HepG2 (cell line): ENCODE data around the gene POLH. TPM values are rescaled to one million over a fixed set of nuclear protein-coding genes. Genes with fewer than 3 reads are reported as not detected.
A peak's percentile ranks its signal among the peaks of the same experiment; 100 is the strongest.

Source experiments
- CENPT ChIP-seq: sonication (generic); formaldehyde crosslinking; IDR thresholded peaks from 2 replicates; pipeline ENCODE4 v1.8.0; 2022; ENCODE audit warnings: low read depth, mild to moderate bottlenecking, moderate library complexity, missing genetic modification reagents
- DPF2 ChIP-seq: sonication (generic); formaldehyde crosslinking; IDR thresholded peaks from 2 replicates; pipeline ENCODE4 v1.4.0; 2020; ENCODE audit warnings: mild to moderate bottlenecking, low read depth, missing genetic modification reagents, borderline replicate concordance
- KDM3A ChIP-seq: IDR thresholded peaks from 2 replicates; pipeline ENCODE4 v1.6.1; 2018; ENCODE audit warnings: low read depth, missing compliant biosample characterization
- NR2C2 ChIP-seq: sonication (generic); formaldehyde crosslinking; IDR thresholded peaks from 2 replicates; pipeline ENCODE4 v1.4.0; 2020; ENCODE audit warnings: missing genetic modification reagents, mild to moderate bottlenecking, moderate library complexity, borderline replicate concordance
- PAX8 ChIP-seq: sonication (generic); formaldehyde crosslinking; IDR thresholded peaks from 2 replicates; pipeline ENCODE4 v1.8.0; 2022; ENCODE audit warnings: mild to moderate bottlenecking, missing genetic modification reagents, borderline replicate concordance
- PHB2 ChIP-seq: fragments of 450-650 bp; IDR thresholded peaks from 2 replicates; pipeline ENCODE4 v1.6.1; 2018; ENCODE audit not compliant: partially characterized antibody
- RCOR2 ChIP-seq: IDR thresholded peaks from 2 replicates; pipeline ENCODE4 v1.6.1; 2016; ENCODE audit warnings: missing biosample characterization, missing genetic modification reagents
- SMARCC2 ChIP-seq: fragments of 450-650 bp; IDR thresholded peaks from 2 replicates; pipeline ENCODE4 v1.6.1; 2017; ENCODE audit warnings: antibody characterized with exemption, mild to moderate bottlenecking
- STAG1 ChIP-seq: sonication (generic); formaldehyde crosslinking; IDR thresholded peaks from 2 replicates; pipeline ENCODE4 v1.4.0; 2020; ENCODE audit warnings: missing genetic modification reagents
- ZFP1 ChIP-seq: IDR thresholded peaks from 2 replicates; pipeline ENCODE4 v1.6.1; 2016
- ZFP91 ChIP-seq: sonication (generic); formaldehyde crosslinking; IDR thresholded peaks from 2 replicates; pipeline ENCODE4 v1.9.0; 2022; ENCODE audit warnings: missing genetic modification reagents, mild to moderate bottlenecking, borderline replicate concordance
- ZMAT3 ChIP-seq: sonication (generic); formaldehyde crosslinking; conservative IDR thresholded peaks from 2 replicates; pipeline ENCODE4 v1.7.0; 2021; ENCODE audit warnings: missing genetic modification reagents
- ZNF335 ChIP-seq: sonication (generic); formaldehyde crosslinking; IDR thresholded peaks from 2 replicates; pipeline ENCODE4 v1.4.0; 2020; ENCODE audit warnings: missing genetic modification reagents
- ZNF724P ChIP-seq: sonication (generic); formaldehyde crosslinking; IDR thresholded peaks from 2 replicates; pipeline ENCODE4 v1.8.0; 2022; ENCODE audit warnings: missing genetic modification reagents, borderline replicate concordance
- ZNF737 ChIP-seq: sonication (generic); formaldehyde crosslinking; IDR thresholded peaks from 2 replicates; pipeline ENCODE4 v1.5.0; 2020; ENCODE audit warnings: missing genetic modification reagents, mild to moderate bottlenecking, borderline replicate concordance
- ZNF75D ChIP-seq: sonication (generic); formaldehyde crosslinking; IDR thresholded peaks from 2 replicates; pipeline ENCODE4 v1.8.1; 2023; ENCODE audit warnings: missing genetic modification reagents, mild to moderate bottlenecking, borderline replicate concordance
- ZNF850 ChIP-seq: sonication (generic); formaldehyde crosslinking; conservative IDR thresholded peaks from 2 replicates; pipeline ENCODE4 v1.9.0; 2021; ENCODE audit warnings: mild to moderate bottlenecking, missing genetic modification reagents
- polyA plus RNA-seq, 8 experiments: library from polyadenylated mRNA; depleted of rRNA in 3 of 8; stranded (reverse) in 7 of 8; unstranded in 1 of 8; fragments of >200 nt; fragmentation: Illumina TruSeq in 4 of 8; extraction: Trizol in 4 of 8; gene quantifications; 2 replicates each; pipeline versions ENCODE4 v1.2.1 to v1.2.3, GENCODE V29; 2011 to 2016; ENCODE audit warnings: low read depth in 4 of 8, missing spikeins in 1 of 8, mixed read lengths in 1 of 8; ENCODE audit not compliant: insufficient read depth in 1 of 8
- total RNA-seq, 5 experiments: library from RNA; depleted of rRNA; stranded (reverse); fragments of >200 nt; fragmentation: Illumina TruSeq; extraction: Trizol; gene quantifications; 2 replicates each; pipeline ENCODE4 v1.2.3, GENCODE V29; 2016; ENCODE audit warnings: low read depth in 1 of 5
- TF ChIP-seq, protein P1 (sequence below): sonication (generic); formaldehyde crosslinking; IDR thresholded peaks from 2 replicates; pipeline ENCODE4 v1.4.0; 2020; ENCODE audit warnings: mild to moderate bottlenecking, missing genetic modification reagents, borderline replicate concordance
- TF ChIP-seq, protein P2 (sequence below): sonication (generic); formaldehyde crosslinking; IDR thresholded peaks from 2 replicates; pipeline ENCODE4 v1.5.0; 2020; ENCODE audit warnings: missing genetic modification reagents, mild to moderate bottlenecking, borderline replicate concordance
- TF ChIP-seq, protein P3 (sequence below): sonication (generic); formaldehyde crosslinking; IDR thresholded peaks from 2 replicates; pipeline ENCODE4 v1.4.0; 2020; ENCODE audit warnings: mild to moderate bottlenecking, missing genetic modification reagents

The POLH gene
- total and polyA plus RNA-seq, 2 of the 13 experiments (the other 11 are each of a cell fraction or from before 2014, with no cell fraction given): 11.6 to 25.0 TPM

DNA sequence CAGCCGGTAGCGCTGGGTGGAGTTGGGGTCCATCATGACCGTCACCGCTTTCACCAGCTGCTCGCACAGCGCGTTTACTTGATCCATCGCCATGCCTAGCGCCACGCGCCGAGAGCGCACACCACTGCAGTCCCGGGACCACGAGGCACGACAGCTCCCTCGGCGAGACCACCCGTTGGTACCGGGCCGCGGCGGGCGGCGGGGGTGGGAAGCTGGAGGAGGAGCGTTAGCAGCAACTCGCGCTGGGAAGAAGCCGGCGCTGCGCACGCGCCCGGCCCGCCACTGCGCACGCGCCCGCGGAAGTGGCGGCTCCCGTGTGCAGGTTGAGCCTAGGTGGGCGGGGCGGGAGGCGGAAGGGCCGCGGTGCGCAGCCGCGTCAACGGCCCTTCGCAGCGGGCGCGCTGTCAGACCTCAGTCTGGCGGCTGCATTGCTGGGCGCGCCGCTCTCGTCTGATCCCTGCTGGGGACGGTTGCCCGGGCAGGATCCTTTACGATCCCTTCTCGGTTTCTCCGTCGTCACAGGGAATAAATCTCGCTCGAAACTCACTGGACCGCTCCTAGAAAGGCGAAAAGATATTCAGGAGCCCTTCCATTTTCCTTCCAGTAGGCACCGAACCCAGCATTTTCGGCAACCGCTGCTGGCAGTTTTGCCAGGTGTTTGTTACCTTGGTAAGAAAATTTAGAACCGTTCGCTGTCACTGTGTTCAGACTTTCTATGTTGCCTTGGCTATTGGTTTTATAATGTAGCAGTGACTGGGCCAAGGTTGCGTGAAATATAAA, at the start of gene POLH, which contains the start of gene XPO5 (continued):
- TF ChIP-seq PAX8: peak; percentile 85
- no peak; the same call in 1 of the 2 replicates for TF ChIP-seq ZNF850 (CRISPR knock-in tag)
- TF ChIP-seq CENPT: peak; percentile 93
- no peak for TF ChIP-seq ZNF75D (CRISPR knock-in tag)
- 0 out of 2 replicates have a peak, but pooled peaks have one; percentile 39 for TF ChIP-seq ZNF724P (CRISPR knock-in tag)
- TF ChIP-seq ZNF737 (CRISPR knock-in tag): no peak; the same call in 1 of the 2 replicates
- TF ChIP-seq ZFP91 (CRISPR knock-in tag): peak; percentile 97
- TF ChIP-seq, protein P1, sequence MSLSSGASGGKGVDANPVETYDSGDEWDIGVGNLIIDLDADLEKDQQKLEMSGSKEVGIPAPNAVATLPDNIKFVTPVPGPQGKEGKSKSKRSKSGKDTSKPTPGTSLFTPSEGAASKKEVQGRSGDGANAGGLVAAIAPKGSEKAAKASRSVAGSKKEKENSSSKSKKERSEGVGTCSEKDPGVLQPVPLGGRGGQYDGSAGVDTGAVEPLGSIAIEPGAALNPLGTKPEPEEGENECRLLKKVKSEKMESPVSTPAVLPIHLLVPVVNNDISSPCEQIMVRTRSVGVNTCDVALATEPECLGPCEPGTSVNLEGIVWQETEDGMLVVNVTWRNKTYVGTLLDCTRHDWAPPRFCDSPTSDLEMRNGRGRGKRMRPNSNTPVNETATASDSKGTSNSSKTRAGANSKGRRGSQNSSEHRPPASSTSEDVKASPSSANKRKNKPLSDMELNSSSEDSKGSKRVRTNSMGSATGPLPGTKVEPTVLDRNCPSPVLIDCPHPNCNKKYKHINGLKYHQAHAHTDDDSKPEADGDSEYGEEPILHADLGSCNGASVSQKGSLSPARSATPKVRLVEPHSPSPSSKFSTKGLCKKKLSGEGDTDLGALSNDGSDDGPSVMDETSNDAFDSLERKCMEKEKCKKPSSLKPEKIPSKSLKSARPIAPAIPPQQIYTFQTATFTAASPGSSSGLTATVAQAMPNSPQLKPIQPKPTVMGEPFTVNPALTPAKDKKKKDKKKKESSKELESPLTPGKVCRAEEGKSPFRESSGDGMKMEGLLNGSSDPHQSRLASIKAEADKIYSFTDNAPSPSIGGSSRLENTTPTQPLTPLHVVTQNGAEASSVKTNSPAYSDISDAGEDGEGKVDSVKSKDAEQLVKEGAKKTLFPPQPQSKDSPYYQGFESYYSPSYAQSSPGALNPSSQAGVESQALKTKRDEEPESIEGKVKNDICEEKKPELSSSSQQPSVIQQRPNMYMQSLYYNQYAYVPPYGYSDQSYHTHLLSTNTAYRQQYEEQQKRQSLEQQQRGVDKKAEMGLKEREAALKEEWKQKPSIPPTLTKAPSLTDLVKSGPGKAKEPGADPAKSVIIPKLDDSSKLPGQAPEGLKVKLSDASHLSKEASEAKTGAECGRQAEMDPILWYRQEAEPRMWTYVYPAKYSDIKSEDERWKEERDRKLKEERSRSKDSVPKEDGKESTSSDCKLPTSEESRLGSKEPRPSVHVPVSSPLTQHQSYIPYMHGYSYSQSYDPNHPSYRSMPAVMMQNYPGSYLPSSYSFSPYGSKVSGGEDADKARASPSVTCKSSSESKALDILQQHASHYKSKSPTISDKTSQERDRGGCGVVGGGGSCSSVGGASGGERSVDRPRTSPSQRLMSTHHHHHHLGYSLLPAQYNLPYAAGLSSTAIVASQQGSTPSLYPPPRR (CRISPR knock-in tag): peak; percentile 49
- TF ChIP-seq, protein P2, sequence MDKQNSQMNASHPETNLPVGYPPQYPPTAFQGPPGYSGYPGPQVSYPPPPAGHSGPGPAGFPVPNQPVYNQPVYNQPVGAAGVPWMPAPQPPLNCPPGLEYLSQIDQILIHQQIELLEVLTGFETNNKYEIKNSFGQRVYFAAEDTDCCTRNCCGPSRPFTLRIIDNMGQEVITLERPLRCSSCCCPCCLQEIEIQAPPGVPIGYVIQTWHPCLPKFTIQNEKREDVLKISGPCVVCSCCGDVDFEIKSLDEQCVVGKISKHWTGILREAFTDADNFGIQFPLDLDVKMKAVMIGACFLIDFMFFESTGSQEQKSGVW (CRISPR knock-in tag): no peak
- TF ChIP-seq RCOR2: no peak
- TF ChIP-seq ZMAT3 (CRISPR knock-in tag): peak; percentile 56
- TF ChIP-seq, protein P3, sequence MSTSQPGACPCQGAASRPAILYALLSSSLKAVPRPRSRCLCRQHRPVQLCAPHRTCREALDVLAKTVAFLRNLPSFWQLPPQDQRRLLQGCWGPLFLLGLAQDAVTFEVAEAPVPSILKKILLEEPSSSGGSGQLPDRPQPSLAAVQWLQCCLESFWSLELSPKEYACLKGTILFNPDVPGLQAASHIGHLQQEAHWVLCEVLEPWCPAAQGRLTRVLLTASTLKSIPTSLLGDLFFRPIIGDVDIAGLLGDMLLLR: peak; percentile 90
- peak; percentile 88 for TF ChIP-seq ZNF335 (CRISPR knock-in tag)
- no peak; the same call in none of the 2 replicates for TF ChIP-seq KDM3A
- peak; percentile 53; the same call in 1 of the 2 replicates for TF ChIP-seq NR2C2 (CRISPR knock-in tag)
- TF ChIP-seq DPF2 (CRISPR knock-in tag): no peak
- TF ChIP-seq STAG1: 0 out of 2 replicates have a peak, but pooled peaks have one; percentile 7
- TF ChIP-seq PHB2: no peak
- no peak for TF ChIP-seq ZFP1 (CRISPR knock-in tag)
- TF ChIP-seq SMARCC2: no peak
